Gastrocnemius medialis (tissue), 4 donors: ENCODE measurements around the gene CRYGS.

Experiments
- POLR2A ChIP-seq, 2 donors: fragments of 450-650 bp; IDR thresholded peaks; one replicate each; pipeline ENCODE4 v1.6.1; 2017; ENCODE audit warnings: antibody characterized with exemption in 2 of 2, mild to moderate bottlenecking in 2 of 2, moderate library complexity in 2 of 2
- TF ChIP-seq, protein P1 (sequence below), 5 experiments: fragments of 450-650 bp in 3 of 5; fragments of 200-600 bp in 2 of 5; sonication (generic) in 2 of 5; IDR thresholded peaks in 4 of 5; conservative IDR thresholded peaks in 1 of 5; 1 replicate in 4 of 5; 2 replicates in 1 of 5; pipeline ENCODE4 v1.5.1; 2016 to 2019; ENCODE audit warnings: antibody characterized with exemption in 5 of 5, mild to moderate bottlenecking in 3 of 5, moderate library complexity in 3 of 5

DNA sequence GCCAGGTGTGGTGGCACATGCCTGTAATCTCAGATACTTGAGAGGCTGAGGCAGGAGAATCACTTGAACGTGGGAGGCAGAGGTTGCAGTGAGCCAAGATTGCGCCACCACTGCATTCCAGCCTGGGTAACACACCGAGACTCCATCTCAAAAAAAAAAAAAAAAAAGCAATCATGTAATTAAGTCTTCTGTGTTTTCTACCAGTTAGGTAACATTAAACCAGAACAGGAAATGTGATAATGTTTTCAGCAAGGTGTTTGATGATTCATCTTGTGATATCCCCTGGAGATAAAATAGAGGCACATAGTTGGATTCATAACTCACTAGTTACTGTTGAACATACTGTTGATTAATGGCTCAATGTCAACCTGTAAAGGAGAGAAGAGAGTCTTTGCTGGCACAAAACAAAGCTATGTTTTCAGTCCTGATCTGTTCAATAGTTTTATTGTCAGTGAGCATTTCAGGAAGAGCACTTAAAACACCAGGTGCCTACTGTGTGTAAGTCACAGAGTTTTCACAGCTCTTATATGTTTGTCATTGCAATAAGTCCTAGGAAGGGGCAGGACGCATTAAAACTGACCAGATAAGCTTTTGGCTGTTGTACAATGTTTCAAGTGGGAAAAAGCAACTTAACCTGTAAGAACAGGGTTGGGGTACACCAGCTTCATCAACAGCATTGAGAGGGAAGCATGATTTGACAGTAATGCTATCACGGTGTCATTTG lies 45.8 kb upstream of the CRYGS start:
- TF ChIP-seq, protein P1, sequence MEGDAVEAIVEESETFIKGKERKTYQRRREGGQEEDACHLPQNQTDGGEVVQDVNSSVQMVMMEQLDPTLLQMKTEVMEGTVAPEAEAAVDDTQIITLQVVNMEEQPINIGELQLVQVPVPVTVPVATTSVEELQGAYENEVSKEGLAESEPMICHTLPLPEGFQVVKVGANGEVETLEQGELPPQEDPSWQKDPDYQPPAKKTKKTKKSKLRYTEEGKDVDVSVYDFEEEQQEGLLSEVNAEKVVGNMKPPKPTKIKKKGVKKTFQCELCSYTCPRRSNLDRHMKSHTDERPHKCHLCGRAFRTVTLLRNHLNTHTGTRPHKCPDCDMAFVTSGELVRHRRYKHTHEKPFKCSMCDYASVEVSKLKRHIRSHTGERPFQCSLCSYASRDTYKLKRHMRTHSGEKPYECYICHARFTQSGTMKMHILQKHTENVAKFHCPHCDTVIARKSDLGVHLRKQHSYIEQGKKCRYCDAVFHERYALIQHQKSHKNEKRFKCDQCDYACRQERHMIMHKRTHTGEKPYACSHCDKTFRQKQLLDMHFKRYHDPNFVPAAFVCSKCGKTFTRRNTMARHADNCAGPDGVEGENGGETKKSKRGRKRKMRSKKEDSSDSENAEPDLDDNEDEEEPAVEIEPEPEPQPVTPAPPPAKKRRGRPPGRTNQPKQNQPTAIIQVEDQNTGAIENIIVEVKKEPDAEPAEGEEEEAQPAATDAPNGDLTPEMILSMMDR (IDR thresholded peaks at IDR 0.05 in 4 of 5, conservative IDR thresholded peaks at IDR 0.05 in 1 of 5): no peak
- TF ChIP-seq POLR2A (IDR thresholded peaks at IDR 0.05): no peak
